Measurements from ENCODE around the gene CCNI2.

DNA sequence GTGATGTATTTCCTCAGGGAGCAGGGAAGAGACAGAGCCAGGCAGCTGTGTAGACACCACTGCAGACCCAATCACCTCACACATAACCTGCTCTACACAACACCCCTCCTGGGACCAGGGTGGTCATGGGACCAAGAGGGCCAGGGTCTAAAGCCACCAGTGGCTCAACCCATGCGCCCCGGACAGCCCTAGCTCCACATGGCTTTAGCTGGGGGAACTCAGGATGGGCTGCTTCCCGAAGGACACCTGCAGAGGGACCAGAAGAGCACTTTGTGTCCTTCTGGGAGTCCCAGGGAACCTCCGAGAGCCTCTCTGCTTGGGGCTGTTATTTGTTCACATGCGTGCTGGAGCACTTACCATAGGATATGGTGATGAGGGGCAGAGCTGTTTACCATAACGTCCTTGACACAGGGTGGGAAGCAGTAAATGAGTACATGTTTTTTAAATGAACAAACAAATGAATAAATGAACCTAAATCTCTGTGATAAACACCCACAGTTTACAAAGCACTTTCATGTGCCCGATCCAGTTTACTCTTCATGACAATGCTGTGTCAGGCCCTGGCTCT is 17.5 kb downstream of the CCNI2 start:
- TF ChIP-seq POLR2A (IDR thresholded peaks at IDR 0.05) (no peak), POLR2AphosphoS5 (IDR thresholded peaks at IDR 0.05) (no peak)

All from stomach (tissue), 4 donors.